GM10847 (cell line): ENCODE results near the gene ZIC5.

Experiments
- POLR2A ChIP-seq: IDR thresholded peaks from 2 replicates; pipeline ENCODE4 v1.6.1; 2011; ENCODE audit not compliant: insufficient read length; ENCODE audit errors: extremely low read depth

The ZIC5 gene

GRCh38 chr13:99971576-99972189, at the start of gene ZIC5:
Gene ZIC5, minus strand, starts transcription at chr13:99971767. Its CDS starts 164 bp downstream, at chr13:99971603.
- no peak for TF ChIP-seq POLR2A

DNA sequence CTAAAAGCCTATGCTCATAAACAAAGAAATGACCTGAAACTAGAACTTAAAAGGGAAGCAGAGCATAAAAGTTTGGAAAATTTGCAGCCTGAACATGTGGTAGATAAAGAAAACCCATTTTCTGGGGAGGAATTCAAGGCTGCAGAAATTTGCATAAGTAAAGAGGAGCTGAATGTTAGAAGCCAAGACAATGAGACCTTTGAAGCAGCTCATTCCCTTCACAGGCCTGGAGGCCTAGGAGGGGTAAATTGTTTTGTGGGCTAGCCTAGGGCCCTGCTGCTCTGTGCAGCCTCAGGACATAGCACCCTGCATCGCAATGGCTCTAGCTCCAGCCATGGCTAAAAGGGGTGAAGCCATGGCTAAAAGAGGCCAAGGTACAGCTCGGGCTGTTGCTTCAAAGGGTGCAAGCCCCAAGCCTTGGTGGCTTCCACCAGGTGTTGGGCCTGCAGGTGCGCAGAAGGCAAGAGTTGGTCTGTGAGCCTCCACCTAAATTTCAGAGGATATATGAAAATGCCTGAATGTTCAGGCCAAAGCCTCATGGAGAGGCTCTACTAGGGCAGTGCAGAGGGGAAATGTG, 48.3 kb upstream of the ZIC5 start:
- no peak for TF ChIP-seq POLR2A

GRCh38 chr13:100014621-100015020, 43.1 kb upstream of the ZIC5 start:
- TF ChIP-seq POLR2A = no peak

DNA sequence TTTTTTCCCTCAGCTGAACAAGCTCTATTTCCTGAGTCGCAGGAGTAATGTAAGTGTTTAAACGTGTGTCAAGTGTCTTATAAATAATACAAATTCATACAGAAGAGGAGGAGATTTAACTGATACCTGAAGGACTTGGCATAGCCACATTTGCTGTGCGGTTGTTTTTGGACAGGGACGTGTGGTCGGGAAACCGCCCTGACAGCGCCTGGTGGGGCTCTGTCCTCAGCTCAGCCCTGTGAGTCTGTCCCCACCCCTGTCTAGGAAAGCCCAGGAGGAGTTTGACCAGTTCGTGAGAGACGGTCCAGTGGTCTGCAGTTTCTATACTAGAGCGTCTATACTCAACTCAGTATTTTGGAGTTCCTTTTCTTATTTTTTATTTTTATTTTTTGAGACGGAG, 26.7 kb upstream of the ZIC5 start:
- TF ChIP-seq POLR2A = no peak

GRCh38 chr13:99997702-99998214, 26.2 kb upstream of the ZIC5 start:
- no peak for TF ChIP-seq POLR2A

GRCh38 chr13:99996381-99996973, 24.9 kb upstream of the ZIC5 start:
- no peak for TF ChIP-seq POLR2A

GRCh38 chr13:99995589-99996380, 24.2 kb upstream of the ZIC5 start:
- no peak for TF ChIP-seq POLR2A

DNA sequence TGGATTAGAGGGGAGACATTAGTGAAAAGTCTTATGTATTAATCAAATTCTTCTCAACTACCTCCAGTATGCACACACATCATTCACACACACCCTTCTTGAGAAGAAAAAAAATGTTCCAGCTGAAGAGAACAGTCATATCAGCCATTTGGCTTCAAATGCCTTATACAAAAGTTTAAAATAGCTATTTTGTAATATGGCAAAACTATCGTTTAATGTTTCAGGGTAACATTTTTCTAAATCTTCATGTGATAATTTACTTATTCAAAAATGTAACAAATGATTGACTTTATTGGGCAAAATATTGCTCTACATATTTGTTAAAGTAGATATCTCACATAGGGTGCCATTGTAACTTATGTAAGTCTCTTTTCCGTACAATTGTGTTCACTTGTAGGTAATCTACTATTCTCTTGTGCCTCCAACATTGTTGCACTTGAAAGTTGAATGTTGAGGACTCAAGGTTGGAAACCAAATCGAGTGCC, 23.6 kb upstream of the ZIC5 start:
- TF ChIP-seq POLR2A = no peak

DNA sequence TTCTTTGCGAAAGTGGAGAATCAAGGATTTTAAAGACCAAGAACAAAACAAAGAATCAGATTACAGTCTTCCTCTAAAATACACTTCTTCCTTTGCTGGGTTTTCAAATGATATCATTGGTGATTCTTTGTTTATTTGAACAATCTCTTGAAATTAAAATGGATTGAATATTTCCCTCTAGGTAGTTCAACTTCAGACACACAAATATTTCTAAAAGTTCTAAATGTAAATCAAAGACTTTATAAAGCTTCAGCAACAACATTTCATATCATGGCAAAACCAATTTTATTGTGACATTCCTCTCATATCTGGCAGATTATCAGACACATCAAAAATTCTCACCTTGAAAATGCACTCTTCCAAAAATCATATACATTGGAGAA, 23.1 kb upstream of the ZIC5 start:
- TF ChIP-seq POLR2A = no peak

- TF ChIP-seq POLR2A = no peak
Measured at GRCh38 chr13:99993660-99994637, 22.4 kb upstream of the ZIC5 start.

DNA sequence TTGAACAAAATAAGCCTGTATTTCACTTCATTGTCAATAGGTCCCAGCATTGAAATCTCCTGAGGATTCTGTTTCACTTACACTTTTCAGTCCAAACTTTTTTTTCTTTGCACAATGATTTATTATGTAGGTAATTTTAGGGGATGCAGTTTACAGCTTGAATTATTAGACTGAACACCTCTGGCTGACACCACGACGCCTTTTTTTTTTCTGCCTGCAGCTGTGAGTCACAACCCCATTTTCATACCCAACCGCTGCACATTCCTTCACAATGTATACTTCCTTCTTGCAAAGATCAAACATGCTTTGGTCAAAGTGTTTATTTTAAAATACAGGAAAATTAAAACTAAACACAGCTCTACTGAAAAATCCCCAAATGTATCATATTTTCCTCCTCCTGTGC, 21.4 kb upstream of the ZIC5 start:
- no peak for TF ChIP-seq POLR2A

GRCh38 chr13:99991828-99992775, 20.5 kb upstream of the ZIC5 start:
- no peak for TF ChIP-seq POLR2A
